ENCODE data around the gene MFSD2B. TPM values are rescaled to one million over a fixed set of nuclear protein-coding genes. Genes with fewer than 3 reads are reported as not detected.

The MFSD2B gene
- polyA plus RNA-seq, 1 donor (not counting 4 experiments of a cell fraction or from before 2014, with no cell fraction given), result 0.10 TPM

- no peaks in the 10 kb centered on the region for H3K27me3 ChIP-seq (ENCODE audit: control insufficient read depth, extremely low read depth, insufficient read depth, low read length)
- H2AFZ ChIP-seq (ENCODE audit: control insufficient read depth, low read length), result peak within 1 kb of the TSS; percentile 92
- H3K4me1 ChIP-seq (ENCODE audit: control insufficient read depth, extremely low read depth, insufficient read depth, low read length), result peaks cover 10% of the 10 kb centered on the region
- peak within 1 kb of the TSS; percentile 71 for H3K4me2 ChIP-seq (ENCODE audit: control insufficient read depth, extremely low read depth, insufficient read depth, low read depth, low read length)
- no peaks in the 10 kb centered on the region for H4K20me1 ChIP-seq (ENCODE audit: control insufficient read depth, extremely low read depth, insufficient read depth, low read length)
- no peaks in the 10 kb centered on the region for H3K36me3 ChIP-seq (ENCODE audit: control insufficient read depth in 2 of 2, extremely low read depth in 1 of 2, insufficient read depth in 2 of 2, low read length in 2 of 2)
- no peaks in the 10 kb centered on the region for H3K9me3 ChIP-seq (ENCODE audit: control insufficient read depth, low read depth, low read length)
- peak within 1 kb of the TSS; percentile 74 for H3K9ac ChIP-seq (ENCODE audit: control insufficient read depth, extremely low read depth, insufficient read depth, low read length)
- H3K4me3 ChIP-seq (ENCODE audit: control insufficient read depth in 2 of 3, extremely low read depth in 1 of 3, insufficient read depth in 2 of 3, low read depth in 1 of 3, low read length in 3 of 3), result peak within 1 kb of the TSS; percentile 87 to 90 (median 89)
- TF ChIP-seq EZH2 (IDR thresholded peaks at IDR 0.05; ENCODE audit: low read length) (no peak), CTCF (optimal IDR thresholded peaks at IDR 0.05 in 1 of 3, IDR thresholded peaks at IDR 0.05 in 1 of 3, conservative IDR thresholded peaks at IDR 0.05 in 1 of 3; ENCODE audit: extremely low read depth in 1 of 3, insufficient read depth in 2 of 3, low read length in 3 of 3) (no peak)
- H3K79me2 ChIP-seq (ENCODE audit: control insufficient read depth, insufficient read depth, low read length), result peaks cover 10% of the 10 kb centered on the region
- DNase-seq (ENCODE audit: low read depth, low spot score) (peak; percentile 82), FAIRE-seq (peak; percentile 82)
- no peaks in the 10 kb centered on the region for H3K9me1 ChIP-seq (ENCODE audit: control insufficient read depth, extremely low read depth, insufficient read depth, low read length)
- dilution Hi-C loops (cut with MboI; ENCODE audit: extremely low pct_ligation_motif_present, low sequenced_read_pairs), result no loop called here
- H3K27ac ChIP-seq (ENCODE audit: control insufficient read depth, insufficient read depth, low read length), result peak within 1 kb of the TSS; percentile 19
Observed at GRCh38 chr2:24046930-24047702, 37.2 kb downstream of the MFSD2B start, which contains the start of gene WDCP. Gene WDCP (minus strand): TSS chr2:24047391. CDS start chr2:24039494, 7,897 bp downstream.

- Histone ChIP-seq H3K4me2 (ENCODE audit: control insufficient read depth, extremely low read depth, insufficient read depth, low read depth, low read length) (peak overlapping the region; percentile 67), H3K4me1 (ENCODE audit: control insufficient read depth, extremely low read depth, insufficient read depth, low read length) (peaks cover 10% of the 10 kb centered on the region), H2AFZ (ENCODE audit: control insufficient read depth, low read length) (peak overlapping the region; percentile 83), H3K9me3 (ENCODE audit: control insufficient read depth, low read depth, low read length) (no peaks in the 10 kb centered on the region), H3K27me3 (ENCODE audit: control insufficient read depth, extremely low read depth, insufficient read depth, low read length) (no peaks in the 10 kb centered on the region), H3K9me1 (ENCODE audit: control insufficient read depth, extremely low read depth, insufficient read depth, low read length) (no peaks in the 10 kb centered on the region), H3K27ac (ENCODE audit: control insufficient read depth, insufficient read depth, low read length) (no peak overlapping the region), H4K20me1 (ENCODE audit: control insufficient read depth, extremely low read depth, insufficient read depth, low read length) (no peaks in the 10 kb centered on the region), H3K79me2 (ENCODE audit: control insufficient read depth, insufficient read depth, low read length) (peaks cover 10% of the 10 kb centered on the region), H3K4me3 (ENCODE audit: control insufficient read depth in 2 of 3, extremely low read depth in 1 of 3, insufficient read depth in 2 of 3, low read depth in 1 of 3, low read length in 3 of 3) (peak overlapping the region in 2 of 3 experiments; percentile 35 to 87), H3K36me3 (ENCODE audit: control insufficient read depth in 2 of 2, extremely low read depth in 1 of 2, insufficient read depth in 2 of 2, low read length in 2 of 2) (no peaks in the 10 kb centered on the region), H3K9ac (ENCODE audit: control insufficient read depth, extremely low read depth, insufficient read depth, low read length) (peak overlapping the region; percentile 28)
- FAIRE-seq (no peak), DNase-seq (ENCODE audit: low read depth, low spot score) (no peak)
- no peak for TF ChIP-seq EZH2 (IDR thresholded peaks at IDR 0.05; ENCODE audit: low read length)
- dilution Hi-C loops (cut with MboI; ENCODE audit: extremely low pct_ligation_motif_present, low sequenced_read_pairs), result no loop called here
Observed at GRCh38 chr2:24047703-24048033, 37.8 kb downstream of the MFSD2B start.

Data from keratinocyte (primary cell).